ENCODE data around the gene RAB15. TPM values are rescaled to one million over a fixed set of nuclear protein-coding genes. Genes with fewer than 3 reads are reported as not detected.

Gene RAB15
- total and polyA plus RNA-seq, 9 of the 15 experiments (the other 6 are each of a cell fraction or from before 2014, with no cell fraction given): 0.09 to 0.30 (median 0.16) TPM; not detected in 2

DNA sequence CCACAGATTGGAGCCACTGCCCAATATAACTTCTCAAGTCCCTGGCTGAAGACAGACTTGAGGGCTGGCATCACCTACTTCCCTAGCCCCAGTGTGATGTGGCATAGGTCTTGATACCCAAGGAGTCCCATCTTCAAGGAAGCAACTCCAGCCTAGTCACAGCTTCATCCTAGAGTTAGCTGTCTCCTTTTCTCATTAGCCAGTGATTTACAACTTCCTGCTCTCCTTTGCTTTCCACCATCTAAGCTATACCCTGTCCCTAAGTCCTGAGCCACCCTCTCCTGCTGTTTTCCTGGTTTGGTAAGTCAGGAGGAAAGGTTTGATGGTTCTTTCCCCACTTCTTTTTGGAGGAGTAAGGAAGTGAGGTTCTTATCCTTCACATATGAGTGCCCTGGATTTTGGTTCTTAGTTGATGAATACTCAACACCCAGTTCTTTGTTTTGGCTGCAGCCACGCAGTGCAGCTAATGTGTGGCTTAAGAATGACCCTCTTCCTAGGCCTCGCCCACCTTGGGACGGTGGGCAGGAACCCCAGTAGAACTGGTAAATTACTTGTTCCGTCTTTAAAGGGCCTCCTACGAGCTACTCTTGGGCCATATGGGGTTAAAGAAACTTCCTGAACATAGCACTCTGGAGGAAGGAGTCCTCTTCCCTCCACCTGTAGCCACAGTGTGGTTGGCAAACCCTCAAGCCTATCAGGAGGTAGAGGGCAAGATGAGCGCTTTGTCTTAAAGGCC is 25.7 kb downstream of the RAB15 start:
- Histone ChIP-seq H3K4me1 (replicated peaks in 1 of 2; ENCODE audit: control insufficient read depth in 2 of 2, insufficient read depth in 2 of 2, low read length in 2 of 2) (no peaks in the 10 kb centered on the region; a peak in 2 of 5 replicates), H3K79me2 (ENCODE audit: control insufficient read depth, insufficient read depth, low read length) (no peaks in the 10 kb centered on the region), H3K9ac (ENCODE audit: insufficient read depth in 1 of 2, low read depth in 2 of 2, low read length in 2 of 2) (no peak overlapping the region), H3K9me1 (ENCODE audit: control insufficient read depth, insufficient read depth, low read length) (no peaks in the 10 kb centered on the region), H3K27me3 (ENCODE audit: control insufficient read depth in 2 of 2, insufficient read depth in 2 of 2, low read length in 2 of 2) (no peaks in the 10 kb centered on the region), H3K27ac (ENCODE audit: extremely low read depth, low read depth, low read length) (no peak overlapping the region), H2AFZ (ENCODE audit: low read depth, low read length) (no peak overlapping the region), H4K20me1 (replicated peaks; ENCODE audit: control insufficient read depth, insufficient read depth, low read length) (no peaks in the 10 kb centered on the region), H3K4me3 (no peak overlapping the region), H3K36me3 (ENCODE audit: control insufficient read depth, insufficient read depth, low read length) (no peaks in the 10 kb centered on the region), H3K9me3 (replicated peaks; ENCODE audit: control insufficient read depth, insufficient read depth, low read depth, low read length) (no peaks in the 10 kb centered on the region), H3K4me2 (ENCODE audit: insufficient read depth, low read length) (no peak overlapping the region)
- 54% methylated on average over 6 of the region's 6 CpGs for whole genome bisulfite sequencing (ENCODE audit: insufficient coverage, low coverage, missing lambda C conversion rate)
- POLR2A ChIA-PET: no interaction called here
- no peak for ATAC-seq
- no TSS peak for BruUV-seq (replicated peaks)
- CTCF ChIA-PET (ENCODE audit: low intra/inter-chr PET ratio): interaction anchor here (0.6 kb wide), 1 partner anchor 126 kb away, joined by 3 read pairs; no protein-coding TSS in a partner anchor
- TF ChIP-seq CHD4 (IDR thresholded peaks at IDR 0.05; ENCODE audit: insufficient read depth, insufficient replicate concordance, low read depth, low read length, poor library complexity, severe bottlenecking) (no peak), PHF8 (IDR thresholded peaks at IDR 0.05; ENCODE audit: borderline replicate concordance, low read length) (no peak), NR0B1 (IDR thresholded peaks at IDR 0.05; ENCODE audit: partially characterized antibody) (no peak), STAG1 (CRISPR knock-in tag; IDR thresholded peaks at IDR 0.05; ENCODE audit: borderline replicate concordance) (no peak), PKNOX1 (IDR thresholded peaks at IDR 0.05) (peak; percentile 80), PBX2 (CRISPR knock-in tag; IDR thresholded peaks at IDR 0.05; ENCODE audit: low read depth) (no peak), PBX2 (tag; conservative IDR thresholded peaks at IDR 0.05; ENCODE audit: low read depth) (peak; percentile 76), MEIS2 (IDR thresholded peaks at IDR 0.05; ENCODE audit: partially characterized antibody) (peak; percentile 83), ZKSCAN8 (CRISPR knock-in tag; IDR thresholded peaks at IDR 0.05) (no peak), ETV1 (tag; conservative IDR thresholded peaks at IDR 0.05; ENCODE audit: low read depth) (peak; percentile 50; the same call in 1 of the 2 replicates)
- intact Hi-C loops (cut with micrococcal nuclease) (no loop called here), in situ Hi-C loops (cut with MboI) (no loop called here)
- FAIRE-seq: no peak
- no peak for DNase-seq (ENCODE audit: extremely low read depth in 1 of 4, low spot score in 3 of 4)
